HepG2 (cell line): ENCODE data around the gene ARID5B. TPM values are rescaled to one million over a fixed set of nuclear protein-coding genes. Genes with fewer than 3 reads are reported as not detected.

Experiments used
- CAMTA2 ChIP-seq: sonication (generic); formaldehyde crosslinking; IDR thresholded peaks from 2 replicates; pipeline ENCODE4 v1.4.0; 2020; ENCODE audit warnings: mild to moderate bottlenecking, missing genetic modification reagents, borderline replicate concordance
- NCOA5 ChIP-seq: sonication (generic); formaldehyde crosslinking; IDR thresholded peaks from 2 replicates; pipeline ENCODE4 v1.4.0; 2020; ENCODE audit warnings: missing genetic modification reagents
- TEAD2 ChIP-seq: sonication (generic); formaldehyde crosslinking; IDR thresholded peaks from 2 replicates; pipeline ENCODE4 v1.9.0; 2021; ENCODE audit warnings: missing genetic modification reagents
- ZBTB7B ChIP-seq: sonication (generic); formaldehyde crosslinking; IDR thresholded peaks from 2 replicates; pipeline ENCODE4 v1.4.0; 2020; ENCODE audit warnings: missing genetic modification reagents
- polyA plus RNA-seq, 8 experiments: library from polyadenylated mRNA; depleted of rRNA in 3 of 8; stranded (reverse) in 7 of 8; unstranded in 1 of 8; fragments of >200 nt; fragmentation: Illumina TruSeq in 4 of 8; extraction: Trizol in 4 of 8; gene quantifications; 2 replicates each; pipeline versions ENCODE4 v1.2.1 to v1.2.3, GENCODE V29; 2011 to 2016; ENCODE audit warnings: low read depth in 4 of 8, missing spikeins in 1 of 8, mixed read lengths in 1 of 8; ENCODE audit not compliant: insufficient read depth in 1 of 8
- total RNA-seq, 5 experiments: library from RNA; depleted of rRNA; stranded (reverse); fragments of >200 nt; fragmentation: Illumina TruSeq; extraction: Trizol; gene quantifications; 2 replicates each; pipeline ENCODE4 v1.2.3, GENCODE V29; 2016; ENCODE audit warnings: low read depth in 1 of 5
- TF ChIP-seq, protein P1 (sequence below): sonication (generic); formaldehyde crosslinking; conservative IDR thresholded peaks from 2 replicates; pipeline ENCODE4 v1.4.0; 2020; ENCODE audit warnings: mild to moderate bottlenecking, missing genetic modification reagents, moderate library complexity
- TF ChIP-seq, protein P2 (sequence below): sonication (generic); formaldehyde crosslinking; IDR thresholded peaks from 2 replicates; pipeline ENCODE4 v1.4.0; 2020; ENCODE audit warnings: missing genetic modification reagents
- TF ChIP-seq, protein P3 (sequence below): sonication (generic); formaldehyde crosslinking; IDR thresholded peaks from 2 replicates; pipeline ENCODE4 v1.8.1; 2022; ENCODE audit warnings: low read depth, mild to moderate bottlenecking, missing genetic modification reagents
- TF ChIP-seq, protein P4 (sequence below): IDR thresholded peaks from 2 replicates; pipeline ENCODE4 v1.6.1; 2016; ENCODE audit warnings: mild to moderate bottlenecking
- TF ChIP-seq, protein P5 (sequence below), 2 experiments: sonication (generic) in 1 of 2; formaldehyde crosslinking in 1 of 2; IDR thresholded peaks; 2 replicates each; pipeline versions ENCODE4 v1.4.0 to v1.6.1; 2018 to 2020; ENCODE audit warnings: missing genetic modification reagents in 2 of 2, borderline replicate concordance in 1 of 2, low read depth in 1 of 2, mild to moderate bottlenecking in 1 of 2, missing biosample characterization in 1 of 2
- TF ChIP-seq, protein P6 (sequence below): sonication (generic); formaldehyde crosslinking; IDR thresholded peaks from 2 replicates; pipeline ENCODE4 v1.5.1; 2020; ENCODE audit warnings: mild to moderate bottlenecking, missing genetic modification reagents, moderate library complexity

The ARID5B gene
- total and polyA plus RNA-seq, 2 of the 13 experiments (the other 11 are each of a cell fraction or from before 2014, with no cell fraction given): 6.2 to 21.1 TPM

DNA sequence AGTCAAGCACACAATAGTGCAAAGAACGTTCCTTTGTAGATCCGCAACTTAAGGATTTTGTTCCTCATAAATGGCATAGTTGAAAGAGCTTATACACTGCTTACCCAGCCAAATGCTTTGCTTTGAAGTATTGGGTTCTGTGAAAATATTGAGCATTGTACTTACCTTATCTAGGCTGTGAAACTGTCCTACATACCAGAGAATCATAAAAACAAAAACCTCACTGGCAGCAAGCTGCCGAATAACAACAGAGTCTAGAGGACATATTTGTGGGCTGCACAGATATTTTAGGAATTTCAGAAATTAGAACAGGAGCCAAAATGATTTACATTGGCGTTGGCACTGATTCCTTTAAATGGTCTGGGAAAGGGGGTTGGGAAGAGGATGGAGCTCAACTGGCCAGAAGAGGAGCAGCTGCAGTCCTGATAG lies 192.4 kb downstream of the ARID5B start (continued):
- TF ChIP-seq, protein P1, sequence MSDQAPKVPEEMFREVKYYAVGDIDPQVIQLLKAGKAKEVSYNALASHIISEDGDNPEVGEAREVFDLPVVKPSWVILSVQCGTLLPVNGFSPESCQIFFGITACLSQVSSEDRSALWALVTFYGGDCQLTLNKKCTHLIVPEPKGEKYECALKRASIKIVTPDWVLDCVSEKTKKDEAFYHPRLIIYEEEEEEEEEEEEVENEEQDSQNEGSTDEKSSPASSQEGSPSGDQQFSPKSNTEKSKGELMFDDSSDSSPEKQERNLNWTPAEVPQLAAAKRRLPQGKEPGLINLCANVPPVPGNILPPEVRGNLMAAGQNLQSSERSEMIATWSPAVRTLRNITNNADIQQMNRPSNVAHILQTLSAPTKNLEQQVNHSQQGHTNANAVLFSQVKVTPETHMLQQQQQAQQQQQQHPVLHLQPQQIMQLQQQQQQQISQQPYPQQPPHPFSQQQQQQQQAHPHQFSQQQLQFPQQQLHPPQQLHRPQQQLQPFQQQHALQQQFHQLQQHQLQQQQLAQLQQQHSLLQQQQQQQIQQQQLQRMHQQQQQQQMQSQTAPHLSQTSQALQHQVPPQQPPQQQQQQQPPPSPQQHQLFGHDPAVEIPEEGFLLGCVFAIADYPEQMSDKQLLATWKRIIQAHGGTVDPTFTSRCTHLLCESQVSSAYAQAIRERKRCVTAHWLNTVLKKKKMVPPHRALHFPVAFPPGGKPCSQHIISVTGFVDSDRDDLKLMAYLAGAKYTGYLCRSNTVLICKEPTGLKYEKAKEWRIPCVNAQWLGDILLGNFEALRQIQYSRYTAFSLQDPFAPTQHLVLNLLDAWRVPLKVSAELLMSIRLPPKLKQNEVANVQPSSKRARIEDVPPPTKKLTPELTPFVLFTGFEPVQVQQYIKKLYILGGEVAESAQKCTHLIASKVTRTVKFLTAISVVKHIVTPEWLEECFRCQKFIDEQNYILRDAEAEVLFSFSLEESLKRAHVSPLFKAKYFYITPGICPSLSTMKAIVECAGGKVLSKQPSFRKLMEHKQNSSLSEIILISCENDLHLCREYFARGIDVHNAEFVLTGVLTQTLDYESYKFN (CRISPR knock-in tag): peak; percentile 84
- TF ChIP-seq, protein P2, sequence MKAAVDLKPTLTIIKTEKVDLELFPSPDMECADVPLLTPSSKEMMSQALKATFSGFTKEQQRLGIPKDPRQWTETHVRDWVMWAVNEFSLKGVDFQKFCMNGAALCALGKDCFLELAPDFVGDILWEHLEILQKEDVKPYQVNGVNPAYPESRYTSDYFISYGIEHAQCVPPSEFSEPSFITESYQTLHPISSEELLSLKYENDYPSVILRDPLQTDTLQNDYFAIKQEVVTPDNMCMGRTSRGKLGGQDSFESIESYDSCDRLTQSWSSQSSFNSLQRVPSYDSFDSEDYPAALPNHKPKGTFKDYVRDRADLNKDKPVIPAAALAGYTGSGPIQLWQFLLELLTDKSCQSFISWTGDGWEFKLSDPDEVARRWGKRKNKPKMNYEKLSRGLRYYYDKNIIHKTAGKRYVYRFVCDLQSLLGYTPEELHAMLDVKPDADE (CRISPR knock-in tag): no peak
- TF ChIP-seq ZBTB7B (CRISPR knock-in tag) (no peak), TEAD2 (CRISPR knock-in tag) (no peak), CAMTA2 (CRISPR knock-in tag) (no peak), NCOA5 (CRISPR knock-in tag) (no peak)
- TF ChIP-seq, protein P3, sequence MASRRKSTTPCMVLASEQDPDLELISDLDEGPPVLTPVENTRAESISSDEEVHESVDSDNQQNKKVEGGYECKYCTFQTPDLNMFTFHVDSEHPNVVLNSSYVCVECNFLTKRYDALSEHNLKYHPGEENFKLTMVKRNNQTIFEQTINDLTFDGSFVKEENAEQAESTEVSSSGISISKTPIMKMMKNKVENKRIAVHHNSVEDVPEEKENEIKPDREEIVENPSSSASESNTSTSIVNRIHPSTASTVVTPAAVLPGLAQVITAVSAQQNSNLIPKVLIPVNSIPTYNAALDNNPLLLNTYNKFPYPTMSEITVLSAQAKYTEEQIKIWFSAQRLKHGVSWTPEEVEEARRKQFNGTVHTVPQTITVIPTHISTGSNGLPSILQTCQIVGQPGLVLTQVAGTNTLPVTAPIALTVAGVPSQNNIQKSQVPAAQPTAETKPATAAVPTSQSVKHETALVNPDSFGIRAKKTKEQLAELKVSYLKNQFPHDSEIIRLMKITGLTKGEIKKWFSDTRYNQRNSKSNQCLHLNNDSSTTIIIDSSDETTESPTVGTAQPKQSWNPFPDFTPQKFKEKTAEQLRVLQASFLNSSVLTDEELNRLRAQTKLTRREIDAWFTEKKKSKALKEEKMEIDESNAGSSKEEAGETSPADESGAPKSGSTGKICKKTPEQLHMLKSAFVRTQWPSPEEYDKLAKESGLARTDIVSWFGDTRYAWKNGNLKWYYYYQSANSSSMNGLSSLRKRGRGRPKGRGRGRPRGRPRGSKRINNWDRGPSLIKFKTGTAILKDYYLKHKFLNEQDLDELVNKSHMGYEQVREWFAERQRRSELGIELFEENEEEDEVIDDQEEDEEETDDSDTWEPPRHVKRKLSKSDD (CRISPR knock-in tag): no peak
- TF ChIP-seq, protein P4, sequence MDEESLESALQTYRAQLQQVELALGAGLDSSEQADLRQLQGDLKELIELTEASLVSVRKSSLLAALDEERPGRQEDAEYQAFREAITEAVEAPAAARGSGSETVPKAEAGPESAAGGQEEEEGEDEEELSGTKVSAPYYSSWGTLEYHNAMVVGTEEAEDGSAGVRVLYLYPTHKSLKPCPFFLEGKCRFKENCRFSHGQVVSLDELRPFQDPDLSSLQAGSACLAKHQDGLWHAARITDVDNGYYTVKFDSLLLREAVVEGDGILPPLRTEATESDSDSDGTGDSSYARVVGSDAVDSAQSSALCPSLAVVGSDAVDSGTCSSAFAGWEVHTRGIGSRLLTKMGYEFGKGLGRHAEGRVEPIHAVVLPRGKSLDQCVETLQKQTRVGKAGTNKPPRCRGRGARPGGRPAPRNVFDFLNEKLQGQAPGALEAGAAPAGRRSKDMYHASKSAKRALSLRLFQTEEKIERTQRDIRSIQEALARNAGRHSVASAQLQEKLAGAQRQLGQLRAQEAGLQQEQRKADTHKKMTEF (CRISPR knock-in tag): peak; percentile 80
- TF ChIP-seq, protein P5, sequence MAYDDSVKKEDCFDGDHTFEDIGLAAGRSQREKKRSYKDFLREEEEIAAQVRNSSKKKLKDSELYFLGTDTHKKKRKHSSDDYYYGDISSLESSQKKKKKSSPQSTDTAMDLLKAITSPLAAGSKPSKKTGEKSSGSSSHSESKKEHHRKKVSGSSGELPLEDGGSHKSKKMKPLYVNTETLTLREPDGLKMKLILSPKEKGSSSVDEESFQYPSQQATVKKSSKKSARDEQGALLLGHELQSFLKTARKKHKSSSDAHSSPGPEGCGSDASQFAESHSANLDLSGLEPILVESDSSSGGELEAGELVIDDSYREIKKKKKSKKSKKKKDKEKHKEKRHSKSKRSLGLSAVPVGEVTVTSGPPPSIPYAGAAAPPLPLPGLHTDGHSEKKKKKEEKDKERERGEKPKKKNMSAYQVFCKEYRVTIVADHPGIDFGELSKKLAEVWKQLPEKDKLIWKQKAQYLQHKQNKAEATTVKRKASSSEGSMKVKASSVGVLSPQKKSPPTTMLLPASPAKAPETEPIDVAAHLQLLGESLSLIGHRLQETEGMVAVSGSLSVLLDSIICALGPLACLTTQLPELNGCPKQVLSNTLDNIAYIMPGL (CRISPR knock-in tag; IDR thresholded peaks at IDR 0.05; ENCODE audit: borderline replicate concordance in 1 of 2, low read depth in 1 of 2): no peak
- TF ChIP-seq, protein P6, sequence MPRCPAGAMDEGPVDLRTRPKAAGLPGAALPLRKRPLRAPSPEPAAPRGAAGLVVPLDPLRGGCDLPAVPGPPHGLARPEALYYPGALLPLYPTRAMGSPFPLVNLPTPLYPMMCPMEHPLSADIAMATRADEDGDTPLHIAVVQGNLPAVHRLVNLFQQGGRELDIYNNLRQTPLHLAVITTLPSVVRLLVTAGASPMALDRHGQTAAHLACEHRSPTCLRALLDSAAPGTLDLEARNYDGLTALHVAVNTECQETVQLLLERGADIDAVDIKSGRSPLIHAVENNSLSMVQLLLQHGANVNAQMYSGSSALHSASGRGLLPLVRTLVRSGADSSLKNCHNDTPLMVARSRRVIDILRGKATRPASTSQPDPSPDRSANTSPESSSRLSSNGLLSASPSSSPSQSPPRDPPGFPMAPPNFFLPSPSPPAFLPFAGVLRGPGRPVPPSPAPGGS (CRISPR knock-in tag): no peak
